H1 (cell line): ENCODE results near the gene AMHR2. TPM values are rescaled to one million over a fixed set of nuclear protein-coding genes. Genes with fewer than 3 reads are reported as not detected.

Experiments
- JUN ChIP-seq: IDR thresholded peaks from 2 replicates; pipeline ENCODE4 v1.6.1; 2011; ENCODE audit warnings: low read depth, mild to moderate bottlenecking, improper control_type of control experiment, low read length
- TBP ChIP-seq: IDR thresholded peaks from 2 replicates; pipeline ENCODE4 v1.6.1; 2011; ENCODE audit warnings: low read depth, low read length, improper control_type of control experiment
- polyA plus RNA-seq, 7 experiments: library from polyadenylated mRNA; depleted of rRNA in 3 of 7; stranded (reverse) in 5 of 7; unstranded in 2 of 7; fragments of >200 nt in 5 of 7; fragments of 200-250 nt in 2 of 7; gene quantifications; 1 replicate in 5 of 7; 2 replicates in 1 of 7; 4 replicates in 1 of 7; pipeline versions ENCODE4 v1.2.1 to v1.2.3, GENCODE V29; 2011 to 2013; ENCODE audit warnings: missing spikeins in 2 of 7, mixed read lengths in 2 of 7
- total RNA-seq: library from RNA; stranded (reverse); fragmentation: NEBNext Ultra II Directional; extraction: Animal tissue kit (Norgen Biotek cat#: 25700); gene quantifications from 2 replicates; pipeline ENCODE4 v1.2.1, GENCODE V29; 2021

Gene AMHR2
- total and polyA plus RNA-seq, 2 of the 8 experiments (the other 6 are each of a cell fraction or from before 2014, with no cell fraction given): 0.29 to 0.35 TPM

- TF ChIP-seq TBP (no peak), JUN (no peak)
- TF ChIP-seq, all 59 proteins: peak for 0
These were observed 43.4 kb downstream of the AMHR2 start (continued) for GRCh38 chr12:53467082-53467481.
